GM20431 (cell line): Measurements from ENCODE around the gene XRRA1.
"Not testable (repeated sequence)": the region's sequence is repeated elsewhere in the genome, so short reads cannot be mapped to it uniquely, and the experiment has no call there.

Source experiments
- in situ Hi-C: fragments of 300-500 bp; cut with MseI, MboI; formaldehyde crosslinking; loops from one replicate; pipeline ENCODE4 v1.15.0; 2020; ENCODE audit warnings: low sequenced_read_pairs; ENCODE audit not compliant: unreplicated experiment

The XRRA1 gene

DNA sequence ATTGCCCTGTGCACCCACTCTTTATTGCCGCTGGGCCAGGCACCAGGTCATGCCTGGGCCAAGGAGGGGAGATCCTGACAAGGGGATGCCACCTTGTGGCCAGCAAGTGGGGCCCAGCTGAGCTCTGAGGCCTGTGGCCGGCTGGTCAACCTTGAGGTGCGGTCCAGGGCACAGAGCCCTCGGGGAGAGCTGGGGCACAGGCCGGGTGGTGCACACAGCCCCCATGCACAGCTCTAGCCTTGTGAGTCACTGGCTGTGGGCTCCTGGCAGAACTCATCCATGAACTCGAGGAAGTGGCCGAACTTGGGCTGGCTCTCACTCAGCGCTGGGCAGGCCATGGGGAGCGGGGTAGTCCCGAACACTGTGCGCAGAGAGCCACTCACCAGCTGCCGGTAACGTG, 105.9 kb downstream of the XRRA1 start:
- in situ Hi-C loops, result no loop called here

DNA sequence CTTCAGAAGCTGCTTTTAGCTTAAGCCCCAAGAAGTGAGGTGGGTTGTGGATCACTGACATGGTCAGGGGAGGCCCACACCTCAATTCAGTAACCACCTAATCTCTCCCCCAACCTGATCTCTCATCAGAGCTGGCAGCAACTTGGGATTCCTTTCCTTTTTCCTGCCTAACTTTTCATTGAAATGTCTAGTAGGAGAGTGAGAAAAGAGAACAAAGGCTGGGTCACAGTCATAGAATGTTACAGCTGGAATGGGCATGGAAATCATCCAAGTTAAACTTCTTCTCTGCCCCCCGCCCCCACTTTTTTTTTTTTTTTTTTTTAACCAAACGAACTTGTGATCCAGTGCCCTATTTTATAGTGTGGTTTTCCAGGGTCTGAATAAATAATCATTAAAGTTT, 108.4 kb downstream of the XRRA1 start:
- in situ Hi-C loops, result no loop called here

DNA sequence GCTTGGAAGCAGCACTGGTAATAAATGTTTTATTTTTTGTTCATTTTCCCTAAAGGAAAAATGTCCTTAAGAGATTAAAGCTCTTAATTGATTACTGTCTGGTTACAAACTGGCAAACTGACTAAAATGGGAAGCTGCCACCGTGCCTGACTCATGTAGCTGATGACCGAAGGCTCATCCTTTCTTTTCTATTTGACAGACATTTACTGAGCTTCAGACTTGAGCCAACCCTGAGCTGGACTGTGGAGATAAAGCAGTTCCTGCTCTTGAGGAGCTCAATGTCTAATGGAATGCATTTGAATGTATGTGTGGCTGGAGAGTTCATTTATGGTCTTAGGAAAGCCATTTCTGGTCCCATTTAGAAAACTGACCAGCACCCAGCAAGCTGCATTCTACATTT, 108.9 kb downstream of the XRRA1 start:
- in situ Hi-C loops, result no loop called here

DNA sequence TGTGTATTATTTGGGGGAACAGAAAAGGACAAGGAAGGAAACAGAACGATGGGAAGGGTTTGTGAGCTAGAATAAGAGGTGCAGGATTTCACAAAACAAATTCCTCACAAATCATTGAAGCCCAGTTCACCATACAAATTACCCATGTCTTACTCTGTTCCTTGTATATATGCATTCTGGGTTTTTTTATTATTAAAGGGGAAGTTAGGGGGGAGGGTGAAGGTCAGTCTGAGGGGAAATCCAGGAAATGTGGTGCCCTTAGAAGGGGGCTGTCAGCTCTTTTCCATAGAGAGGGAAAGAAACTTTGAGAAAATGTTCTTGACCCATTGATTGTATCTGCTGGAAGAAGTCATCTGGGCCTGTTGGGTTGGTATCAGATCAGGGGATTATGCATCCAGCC, 109.4 kb downstream of the XRRA1 start:
- in situ Hi-C loops, result no loop called here

DNA sequence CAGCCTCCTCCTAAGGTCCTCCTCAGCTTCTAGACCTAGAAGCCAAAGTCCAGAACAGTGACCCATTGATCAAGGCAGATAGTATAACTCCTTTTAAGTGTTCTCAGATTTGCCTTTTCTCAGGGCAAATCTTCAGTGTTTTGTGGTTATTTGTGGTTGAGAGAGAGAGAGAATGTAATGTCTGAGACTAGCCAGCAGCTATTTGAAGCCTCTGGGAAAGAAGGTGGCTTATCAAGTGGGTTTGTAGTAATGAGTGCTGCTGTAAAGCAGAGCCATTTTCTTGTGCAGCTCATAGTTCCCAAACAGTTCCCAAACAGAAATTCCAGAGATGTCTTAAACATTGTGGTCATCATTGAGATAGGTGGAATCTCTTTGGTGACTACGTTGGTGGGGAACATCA, 110.7 kb downstream of the XRRA1 start:
- in situ Hi-C loops, result no loop called here

DNA sequence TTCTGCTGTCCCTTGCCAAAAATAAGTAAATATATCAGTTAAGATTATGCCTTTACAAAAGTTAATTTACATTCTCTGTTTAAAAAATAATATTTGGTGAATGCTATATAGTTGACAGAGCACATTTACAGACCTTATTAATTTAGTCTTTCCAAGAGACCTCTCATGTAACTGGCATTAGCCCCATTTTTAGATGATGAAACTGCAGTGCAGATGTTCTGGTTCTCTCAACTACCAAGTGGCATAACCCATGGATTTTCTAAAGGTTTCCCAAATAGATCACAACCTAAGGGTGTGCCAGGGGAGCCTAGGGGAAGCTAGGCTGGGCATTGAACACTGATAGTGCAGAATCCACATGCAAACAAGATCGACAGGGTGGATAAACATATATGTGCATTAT, 111.7 kb downstream of the XRRA1 start:
- in situ Hi-C loops, result no loop called here

DNA sequence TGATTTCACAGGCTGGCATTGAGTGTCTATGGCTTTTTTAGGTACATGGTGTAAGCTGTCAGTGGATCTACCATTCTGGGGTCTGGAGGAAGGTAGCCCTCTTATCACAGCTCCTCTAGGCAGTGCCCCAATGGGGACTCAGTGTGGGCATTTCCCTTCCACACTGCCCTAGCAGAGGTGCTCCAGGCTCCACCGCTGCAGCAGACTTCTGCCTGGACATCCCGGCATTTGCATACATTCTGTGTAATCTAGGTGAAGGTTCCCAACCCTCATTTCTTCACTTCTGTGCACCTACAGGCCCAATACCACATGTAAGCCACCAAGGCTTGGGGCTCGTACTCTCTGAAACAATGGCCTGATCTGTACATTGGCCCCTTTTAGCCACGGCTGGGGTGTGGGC, 122.0 kb downstream of the XRRA1 start:
- in situ Hi-C loops, result no loop called here

DNA sequence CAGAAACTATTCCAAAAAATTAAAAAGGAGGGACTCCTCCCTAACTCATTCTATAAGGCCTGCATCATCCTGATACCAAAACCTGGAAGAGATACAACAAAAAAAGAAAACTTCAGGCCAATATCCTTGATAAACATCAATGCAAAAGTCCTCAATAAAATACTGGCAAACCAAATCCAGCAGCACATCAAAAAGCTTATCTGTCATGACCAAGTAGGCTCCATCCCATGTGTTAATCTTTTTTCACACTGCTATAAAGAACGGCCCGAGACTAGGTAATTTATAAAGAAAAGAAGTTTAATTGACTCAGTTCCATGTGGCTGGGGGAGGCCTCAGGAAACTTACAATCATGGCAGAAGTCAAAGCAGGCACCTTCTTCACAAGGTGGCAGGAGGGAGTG, 123.3 kb downstream of the XRRA1 start:
- in situ Hi-C loops, result not testable (repeated sequence)

DNA sequence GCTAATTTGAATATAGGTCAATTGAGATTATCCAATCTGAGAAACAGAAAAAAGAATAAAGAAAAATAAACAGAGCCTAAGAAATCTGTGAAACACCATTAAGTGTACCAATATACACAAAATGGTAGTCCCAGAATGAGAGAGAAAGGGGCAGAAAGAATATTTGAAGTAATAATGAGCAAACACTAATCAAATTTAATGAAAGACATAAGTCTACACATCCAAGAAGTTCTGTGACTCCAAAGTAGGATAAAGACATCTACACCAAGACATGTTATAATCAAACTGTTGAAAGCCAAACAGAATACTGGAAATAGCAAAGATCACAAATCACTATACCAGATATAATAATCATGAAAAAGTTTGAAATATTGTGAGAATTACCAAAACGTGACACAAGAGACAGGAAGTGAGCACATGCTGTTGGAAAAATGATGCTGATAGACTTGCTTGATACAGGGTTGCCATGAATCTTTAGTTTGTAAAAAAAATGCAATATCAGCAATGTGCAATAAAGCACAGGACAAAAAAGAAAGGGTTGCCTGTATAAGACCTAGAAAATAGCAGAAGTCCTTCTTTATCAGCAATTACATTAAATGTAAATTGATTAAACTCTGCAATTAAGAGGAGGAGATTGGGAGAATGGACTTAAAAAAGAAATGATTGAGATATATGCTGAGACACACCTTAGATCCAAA, 124.5 kb downstream of the XRRA1 start:
- in situ Hi-C loops, result no loop called here

DNA sequence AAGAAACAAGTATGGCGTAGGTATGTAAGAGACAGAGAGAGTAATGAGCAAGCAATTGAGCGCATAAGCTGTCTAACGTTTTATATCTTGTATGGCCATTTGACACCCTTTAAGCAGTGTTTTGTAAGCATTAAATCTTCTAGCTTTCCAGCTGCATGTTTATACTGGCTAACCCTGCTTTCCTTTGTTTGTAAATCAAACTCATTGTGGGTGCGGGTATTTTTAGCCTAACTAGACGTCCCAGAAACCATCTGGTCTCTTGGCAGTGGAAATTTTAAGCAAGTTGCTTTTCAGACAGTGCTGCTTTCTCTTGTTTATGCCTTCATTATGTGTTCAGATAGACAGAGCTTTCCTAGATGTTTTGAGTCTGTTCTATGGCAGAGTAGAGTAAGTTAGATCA, 126.7 kb downstream of the XRRA1 start:
- in situ Hi-C loops, result no loop called here

DNA sequence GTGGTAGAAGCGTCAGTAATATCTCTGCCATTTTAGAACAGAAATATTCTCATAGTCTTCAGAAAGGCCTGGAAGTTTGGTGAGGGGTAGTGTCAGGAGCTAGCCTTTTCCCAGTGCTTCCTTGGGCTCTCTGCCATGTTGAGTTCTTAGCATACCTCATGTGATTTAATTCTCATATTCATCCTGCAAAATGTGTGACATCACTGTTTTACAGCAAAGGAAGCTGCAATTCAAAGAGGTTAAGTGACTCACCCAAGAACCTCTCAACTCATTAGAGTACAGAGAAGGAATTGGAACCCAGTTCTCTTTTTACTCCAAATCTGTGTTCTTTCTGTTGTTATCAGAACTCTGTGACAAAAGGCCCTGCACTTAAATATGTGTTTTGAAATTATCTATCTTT, 128.1 kb downstream of the XRRA1 start:
- in situ Hi-C loops, result no loop called here

DNA sequence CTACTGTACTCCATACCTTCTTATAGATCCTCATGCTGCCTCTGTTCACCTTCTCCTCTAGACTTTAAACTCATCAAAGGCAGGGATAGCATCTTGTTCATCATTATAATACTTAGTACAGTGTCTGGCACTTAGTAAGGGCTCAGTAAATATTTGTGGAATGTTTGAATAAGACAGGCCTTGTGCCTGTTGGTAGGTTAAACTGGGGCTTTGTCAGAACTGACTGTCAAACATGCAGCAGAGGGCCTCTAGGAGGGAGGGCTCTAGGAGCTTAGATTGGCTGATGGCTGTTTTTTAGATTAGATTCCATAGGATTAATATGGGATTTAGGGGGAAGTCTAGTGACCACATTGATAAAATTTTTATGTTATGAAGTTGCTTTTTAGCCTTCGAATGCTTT, 129.5 kb downstream of the XRRA1 start:
- in situ Hi-C loops, result no loop called here

DNA sequence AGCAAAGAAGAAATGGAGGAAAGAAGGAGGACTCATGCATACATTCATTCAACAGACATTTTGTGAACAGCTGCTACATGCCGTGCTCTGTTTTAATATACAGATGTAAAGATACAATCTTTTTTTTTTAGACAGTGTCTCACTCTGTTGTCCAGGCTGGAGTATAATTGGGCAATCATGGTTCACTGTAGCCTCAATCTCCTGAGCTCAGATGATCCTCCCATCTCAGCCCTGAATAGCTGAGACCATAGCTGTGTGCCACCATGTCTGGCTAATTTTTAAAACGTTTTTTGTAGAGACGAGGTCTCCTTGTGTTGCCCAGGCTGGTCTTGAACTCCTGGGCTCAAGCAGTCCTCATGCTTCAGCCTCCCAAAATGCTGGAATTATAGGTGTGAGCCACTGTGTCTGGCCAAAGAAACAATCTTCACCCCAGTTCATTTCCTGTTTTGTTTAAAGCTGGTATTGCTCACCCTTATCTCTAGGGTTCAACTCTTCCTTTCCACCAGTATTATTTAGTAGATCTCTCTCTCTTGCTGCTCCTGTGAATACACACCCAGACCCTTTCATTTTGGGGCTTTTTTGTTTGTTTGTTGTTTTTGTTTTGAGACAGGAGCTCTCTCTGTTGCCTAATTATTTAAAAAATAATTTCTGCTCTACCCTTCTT, 130.5 kb downstream of the XRRA1 start:
- in situ Hi-C loops, result no loop called here

DNA sequence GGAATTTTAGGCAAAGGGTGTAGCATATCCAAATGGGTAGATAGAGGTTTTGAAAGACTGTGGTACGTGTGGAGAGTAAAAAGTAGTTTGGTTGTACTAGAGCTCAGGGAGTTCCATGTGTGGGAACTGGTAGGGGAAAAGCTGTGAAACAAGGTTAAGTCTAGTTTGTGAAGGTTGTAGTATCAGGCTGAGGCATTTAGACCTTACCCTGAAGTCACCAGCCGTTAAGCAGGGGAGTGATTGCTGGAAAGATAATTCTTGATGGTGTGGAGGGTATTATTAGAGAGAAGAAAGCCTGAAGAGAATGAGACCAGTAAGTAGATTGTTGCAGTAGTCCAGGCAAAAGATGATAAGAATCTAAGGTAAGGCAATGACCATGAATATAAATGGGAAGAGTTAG, 132.2 kb downstream of the XRRA1 start:
- in situ Hi-C loops, result no loop called here

DNA sequence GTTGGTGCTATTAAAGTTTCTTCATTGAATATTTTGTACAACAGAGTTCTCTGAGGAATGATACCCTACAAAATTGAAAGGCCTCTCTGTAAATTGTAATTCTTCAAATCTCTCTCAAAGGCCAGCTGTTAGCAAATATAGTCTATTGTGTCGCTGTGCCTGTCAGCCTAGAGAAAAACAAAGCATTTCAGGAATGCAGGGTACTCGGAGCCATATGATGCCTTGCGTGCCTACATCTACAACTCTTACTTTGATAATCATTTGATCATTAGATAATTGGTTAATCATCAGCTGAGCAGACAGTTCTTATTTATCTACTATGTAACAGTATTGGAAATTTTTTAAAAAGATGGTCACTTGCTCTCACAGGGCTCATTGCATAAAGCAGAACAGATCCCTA, 132.9 kb downstream of the XRRA1 start:
- in situ Hi-C loops, result no loop called here

DNA sequence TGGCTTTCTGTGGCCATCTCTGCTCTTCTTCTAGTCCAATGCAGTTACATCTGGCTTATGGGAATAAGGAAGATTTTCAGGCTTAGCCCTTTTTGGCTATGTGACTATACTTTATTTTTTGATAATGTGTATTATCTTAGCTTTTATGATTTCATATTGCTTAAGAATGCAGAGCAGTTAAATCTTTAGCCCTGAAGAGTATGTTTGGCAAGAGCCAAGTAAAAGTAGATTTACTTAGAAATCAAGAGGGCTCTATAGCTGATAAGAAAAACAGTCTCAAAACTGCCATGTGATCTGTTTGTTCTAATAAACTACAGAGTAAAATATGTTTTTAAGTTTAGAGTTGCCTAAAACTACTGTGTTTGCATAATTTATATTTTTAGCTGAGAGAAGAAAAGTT, 139.1 kb downstream of the XRRA1 start:
- in situ Hi-C loops, result no loop called here

DNA sequence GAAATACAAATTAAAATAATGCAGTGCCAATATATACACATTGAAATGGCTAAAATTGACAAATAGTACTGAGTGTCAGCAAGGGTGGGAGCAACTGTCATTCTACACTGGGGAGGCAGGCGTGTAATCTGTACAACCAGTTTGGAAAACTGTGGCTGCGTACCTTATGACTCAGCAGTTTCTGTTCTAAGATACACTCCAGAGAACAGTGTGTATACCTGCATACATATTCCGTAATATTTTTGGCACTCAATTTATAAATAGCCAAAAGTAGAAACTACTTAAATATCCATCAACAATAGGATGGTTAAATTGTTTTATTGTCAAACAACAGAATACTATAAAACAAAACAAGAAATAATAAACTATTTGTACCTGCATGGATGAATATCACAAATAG, 142.6 kb downstream of the XRRA1 start:
- in situ Hi-C loops, result no loop called here

DNA sequence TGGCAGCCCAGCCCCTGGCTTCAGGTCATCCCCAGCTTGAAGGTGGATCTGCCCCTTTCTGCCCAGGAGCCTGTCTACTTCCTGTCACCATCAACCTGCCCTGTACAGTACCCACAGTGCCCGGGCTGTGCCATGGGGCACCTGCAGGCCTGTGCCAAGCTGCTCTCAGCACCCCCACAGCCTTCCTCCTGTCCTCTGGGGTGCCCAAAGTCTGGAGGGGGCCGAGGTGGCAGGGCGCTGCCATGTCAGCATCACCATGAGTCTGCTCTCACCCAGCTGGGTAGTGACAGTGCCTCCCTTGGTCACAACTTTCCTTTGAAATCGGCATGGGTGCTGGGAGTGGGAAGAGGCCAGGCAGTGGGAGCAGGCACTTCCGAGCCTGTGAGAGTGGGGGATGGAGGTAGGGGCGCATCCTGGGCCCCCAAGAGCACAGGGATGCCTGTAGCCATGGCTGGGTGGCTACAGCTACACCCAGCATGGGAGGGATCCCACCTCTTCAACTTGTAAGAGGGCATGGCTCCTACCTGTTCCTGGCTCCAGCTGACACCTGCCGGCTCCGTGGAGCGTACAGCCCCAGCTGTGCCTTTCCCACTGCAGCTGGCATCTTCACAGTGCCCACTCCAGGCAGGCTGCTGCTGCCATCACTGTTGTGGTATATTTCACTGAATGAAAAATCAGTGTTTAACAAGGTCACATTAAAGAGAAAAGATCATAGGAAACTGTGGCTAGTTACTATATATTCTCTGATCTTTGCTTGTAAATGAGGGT, 157.4 kb downstream of the XRRA1 start:
- in situ Hi-C loops, result no loop called here
